Measurements from ENCODE around the gene MPP2.

Gene MPP2

DNA sequence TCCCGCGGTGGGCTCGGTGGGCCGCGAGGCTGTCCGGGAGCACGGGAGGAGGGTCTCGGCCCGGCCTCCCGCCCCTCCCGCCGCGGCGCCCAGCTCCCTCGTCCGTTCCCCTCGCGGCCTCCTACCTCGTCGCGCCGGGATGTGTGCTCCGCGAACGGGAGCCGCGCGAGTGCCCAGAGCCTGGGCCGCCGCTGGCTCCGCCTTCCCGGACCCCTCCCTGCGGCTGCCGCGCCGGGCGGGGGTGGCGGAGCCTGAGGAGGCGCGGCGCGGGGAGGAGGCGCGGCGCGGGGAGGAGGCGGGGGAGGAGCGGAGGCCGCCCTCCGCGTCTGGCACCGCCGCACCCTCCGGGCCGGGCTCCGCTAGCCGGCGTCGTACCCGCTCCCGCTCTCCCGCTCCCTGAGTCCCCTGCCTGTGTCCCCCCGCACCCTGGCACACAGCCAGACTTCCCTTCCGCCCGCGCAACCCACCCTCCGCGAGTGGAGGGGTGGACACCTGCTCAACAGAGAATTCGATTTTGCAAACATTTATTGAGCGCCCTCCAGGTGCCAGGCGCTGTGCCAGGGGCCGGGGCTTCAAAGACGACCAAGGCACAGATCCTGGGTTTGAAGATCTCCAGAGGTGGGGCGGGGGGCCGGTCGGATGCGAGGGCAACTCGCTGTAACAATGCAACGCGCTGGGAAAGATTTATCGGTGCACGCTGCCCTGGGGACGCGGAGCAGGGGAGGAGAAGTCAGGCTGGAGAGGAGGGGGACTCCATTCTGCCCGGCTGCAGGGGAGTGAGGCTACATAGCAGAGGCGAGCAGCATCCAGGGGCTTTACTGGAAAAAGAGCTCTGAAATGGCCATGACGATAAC lies 74.1 kb downstream of the MPP2 start, which contains the start of gene MPP3:
MPP3 (minus strand) TSS at position 171 of the 854 bp plus-strand sequence. CDS start 1,240 bp downstream, outside the sequence.
- peak; percentile 20 for DNase-seq (ENCODE audit: extremely low read depth, low read depth)
- TF ChIP-seq, protein P1, sequence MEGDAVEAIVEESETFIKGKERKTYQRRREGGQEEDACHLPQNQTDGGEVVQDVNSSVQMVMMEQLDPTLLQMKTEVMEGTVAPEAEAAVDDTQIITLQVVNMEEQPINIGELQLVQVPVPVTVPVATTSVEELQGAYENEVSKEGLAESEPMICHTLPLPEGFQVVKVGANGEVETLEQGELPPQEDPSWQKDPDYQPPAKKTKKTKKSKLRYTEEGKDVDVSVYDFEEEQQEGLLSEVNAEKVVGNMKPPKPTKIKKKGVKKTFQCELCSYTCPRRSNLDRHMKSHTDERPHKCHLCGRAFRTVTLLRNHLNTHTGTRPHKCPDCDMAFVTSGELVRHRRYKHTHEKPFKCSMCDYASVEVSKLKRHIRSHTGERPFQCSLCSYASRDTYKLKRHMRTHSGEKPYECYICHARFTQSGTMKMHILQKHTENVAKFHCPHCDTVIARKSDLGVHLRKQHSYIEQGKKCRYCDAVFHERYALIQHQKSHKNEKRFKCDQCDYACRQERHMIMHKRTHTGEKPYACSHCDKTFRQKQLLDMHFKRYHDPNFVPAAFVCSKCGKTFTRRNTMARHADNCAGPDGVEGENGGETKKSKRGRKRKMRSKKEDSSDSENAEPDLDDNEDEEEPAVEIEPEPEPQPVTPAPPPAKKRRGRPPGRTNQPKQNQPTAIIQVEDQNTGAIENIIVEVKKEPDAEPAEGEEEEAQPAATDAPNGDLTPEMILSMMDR (IDR thresholded peaks at IDR 0.05; ENCODE audit: low read depth, low read length): no peak

DNA sequence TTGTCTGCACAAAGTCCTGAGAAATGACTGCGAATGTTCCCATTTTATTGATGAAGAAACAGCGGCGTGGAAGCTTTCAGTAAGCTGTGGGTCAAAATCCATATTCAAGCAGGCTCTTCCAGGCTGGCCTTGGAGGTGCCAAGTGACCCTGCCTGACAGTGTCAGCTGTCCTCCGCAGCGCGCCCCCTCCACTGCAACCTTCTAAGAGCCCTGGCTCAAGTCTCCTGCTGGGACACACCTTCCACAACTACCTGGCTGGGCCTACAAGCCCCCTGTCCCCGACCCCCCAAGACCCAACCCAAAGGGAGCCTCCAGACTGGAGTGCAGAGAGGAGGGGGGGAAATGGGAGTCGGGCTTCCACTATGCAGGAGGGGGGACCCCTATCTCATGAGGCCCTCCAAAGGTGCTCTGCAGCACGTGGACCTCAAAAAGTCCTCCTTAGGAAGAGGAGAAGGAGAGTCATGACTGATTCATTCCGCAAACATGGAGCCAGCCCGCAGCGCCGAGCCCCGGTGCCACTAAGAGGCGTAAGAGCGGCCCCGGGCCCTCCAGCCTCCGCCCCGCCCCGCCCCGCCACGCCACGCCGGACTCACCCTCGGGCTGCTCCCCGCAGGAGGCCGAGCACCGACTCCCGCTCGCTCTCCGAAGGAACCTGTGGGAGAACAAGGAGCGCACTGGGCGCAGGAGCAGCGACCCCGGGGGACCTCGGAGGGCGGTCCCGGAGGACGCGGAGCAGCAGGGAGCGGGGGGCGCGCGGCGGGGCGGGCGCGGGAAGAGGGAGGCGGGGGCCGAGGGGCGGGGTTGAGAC lies 75.0 kb downstream of the MPP2 start:
- TF ChIP-seq, protein P1 (IDR thresholded peaks at IDR 0.05; ENCODE audit: low read depth, low read length): no peak; the same call in 1 of the 2 replicates
- peak; percentile 14 for DNase-seq (ENCODE audit: extremely low read depth, low read depth)

DNA sequence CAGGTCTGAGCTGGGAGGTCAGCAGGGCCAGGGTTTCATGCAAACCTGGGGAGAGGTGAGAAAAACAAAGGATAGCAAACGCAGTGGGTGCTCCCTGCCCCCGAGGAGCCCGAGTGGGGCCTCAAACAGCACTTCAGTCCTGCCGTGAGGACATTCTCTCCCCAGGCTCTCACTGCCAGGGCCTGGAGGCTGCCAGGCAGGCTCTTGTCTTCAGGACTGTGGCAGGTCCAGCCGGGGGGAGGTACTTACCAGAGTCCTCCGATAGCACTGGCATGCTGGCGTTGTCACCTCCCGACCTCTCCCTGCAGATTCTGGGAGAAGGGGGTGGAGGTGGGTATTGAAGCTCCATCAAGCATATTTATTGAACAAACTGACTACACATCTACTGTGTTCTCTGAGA lies 75.7 kb downstream of the MPP2 start:
- TF ChIP-seq, protein P1 (IDR thresholded peaks at IDR 0.05; ENCODE audit: low read depth, low read length): no peak
- no peak for DNase-seq (ENCODE audit: extremely low read depth, low read depth)

DNA sequence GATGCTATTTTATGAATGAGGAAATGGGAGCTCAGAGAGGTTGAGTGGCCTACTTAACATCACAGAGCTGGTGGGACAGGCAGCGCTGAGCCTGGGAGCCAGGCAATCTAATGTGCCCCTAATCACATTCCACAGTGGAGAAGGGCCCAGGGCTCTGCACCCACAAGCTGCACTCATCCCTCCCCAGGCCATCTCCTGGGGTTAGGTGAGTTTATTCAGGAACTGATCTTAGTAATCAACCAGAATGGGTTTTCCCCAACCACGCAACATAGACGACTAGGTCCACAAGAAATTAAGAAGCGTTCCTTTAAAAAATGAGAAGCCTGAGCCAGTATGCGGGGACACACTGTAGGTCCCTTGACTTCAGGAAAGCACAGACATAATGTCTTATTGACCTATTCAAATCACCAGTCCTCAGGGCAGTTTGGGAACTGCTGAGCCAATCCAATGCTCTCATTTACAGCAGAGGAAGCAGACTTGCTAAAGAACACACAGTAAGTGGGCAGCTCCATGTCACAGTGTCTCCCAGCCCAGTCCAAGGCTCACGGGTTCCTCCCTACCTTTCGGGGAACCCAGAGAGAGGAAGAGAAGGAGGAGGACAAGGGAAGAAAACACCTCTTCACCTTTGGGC lies 76.7 kb downstream of the MPP2 start:
- TF ChIP-seq, protein P1 (IDR thresholded peaks at IDR 0.05; ENCODE audit: low read depth, low read length): no peak
- no peak for DNase-seq (ENCODE audit: extremely low read depth, low read depth)

DNA sequence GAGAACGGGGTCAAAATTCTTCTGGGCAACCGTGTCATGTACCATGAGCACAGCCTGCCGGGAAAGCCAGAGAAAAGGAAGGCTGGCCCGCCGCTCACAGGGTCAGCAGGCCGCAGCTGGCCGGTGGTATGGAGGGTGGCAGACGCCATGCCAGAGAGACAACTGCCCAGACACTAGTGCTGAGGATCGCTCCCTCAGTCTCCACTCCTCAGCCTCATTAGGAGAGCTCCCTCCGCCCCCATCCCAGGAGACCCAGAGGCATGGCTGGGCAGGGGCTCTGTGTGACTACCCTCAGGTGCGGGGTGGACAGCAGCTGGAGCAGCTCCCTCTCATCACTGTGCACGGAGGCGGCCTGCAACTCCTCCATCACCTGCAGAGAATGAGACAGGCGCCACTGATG lies 77.6 kb downstream of the MPP2 start:
- TF ChIP-seq, protein P1 (IDR thresholded peaks at IDR 0.05; ENCODE audit: low read depth, low read length): no peak
- DNase-seq (ENCODE audit: extremely low read depth, low read depth): no peak

DNA sequence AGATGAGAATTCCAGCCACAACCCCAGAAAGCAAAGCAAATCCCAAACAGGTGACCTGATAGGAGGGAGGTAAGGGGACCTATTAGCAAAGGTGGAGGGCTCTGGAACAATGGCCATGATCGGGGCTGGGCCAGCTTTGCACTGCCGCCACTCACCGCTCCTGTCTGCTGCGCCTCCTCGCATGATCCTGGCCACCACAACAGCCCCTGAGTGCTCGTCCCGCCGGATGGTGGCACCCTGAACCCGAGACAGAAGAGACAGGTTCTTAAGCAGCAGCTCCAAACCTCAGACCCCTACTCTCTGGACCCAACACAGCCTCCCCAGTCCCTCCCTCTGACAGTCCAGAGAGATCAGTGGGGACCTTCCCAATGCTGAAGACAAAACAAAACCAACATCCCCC lies 79.7 kb downstream of the MPP2 start:
- TF ChIP-seq, protein P1 (IDR thresholded peaks at IDR 0.05; ENCODE audit: low read depth, low read length): no peak
- no peak for DNase-seq (ENCODE audit: extremely low read depth, low read depth)

Measured in AG09319 (cell line).